Measurements from ENCODE around the gene CYP4F2. TPM values are rescaled to one million over a fixed set of nuclear protein-coding genes. Genes with fewer than 3 reads are reported as not detected.
"Not testable (repeated sequence)": the region's sequence is repeated elsewhere in the genome, so short reads cannot be mapped to it uniquely, and the experiment has no call there.

The CYP4F2 gene
- total RNA-seq, 4 donors from 2014 or later: not detected

DNA sequence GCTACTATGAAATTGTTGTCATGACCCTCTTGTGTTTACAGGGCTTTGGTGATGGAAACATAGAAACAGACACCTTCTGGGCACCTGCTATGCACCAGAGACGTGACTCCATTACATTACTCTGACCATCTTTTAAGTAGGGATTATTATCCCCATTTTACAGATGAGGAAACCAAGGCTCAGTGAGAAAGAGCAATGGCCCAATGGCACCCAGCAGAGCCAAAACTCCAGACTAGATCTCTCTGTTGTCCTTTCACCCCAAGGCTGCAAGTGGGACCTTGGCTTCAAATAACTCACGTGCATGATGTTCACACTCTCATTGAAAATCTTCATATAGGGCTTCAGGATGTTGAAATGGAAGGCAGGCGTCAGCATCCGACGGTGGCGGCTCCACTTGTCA is 5.9 kb downstream of the CYP4F2 start:
- TF ChIP-seq, protein P1, sequence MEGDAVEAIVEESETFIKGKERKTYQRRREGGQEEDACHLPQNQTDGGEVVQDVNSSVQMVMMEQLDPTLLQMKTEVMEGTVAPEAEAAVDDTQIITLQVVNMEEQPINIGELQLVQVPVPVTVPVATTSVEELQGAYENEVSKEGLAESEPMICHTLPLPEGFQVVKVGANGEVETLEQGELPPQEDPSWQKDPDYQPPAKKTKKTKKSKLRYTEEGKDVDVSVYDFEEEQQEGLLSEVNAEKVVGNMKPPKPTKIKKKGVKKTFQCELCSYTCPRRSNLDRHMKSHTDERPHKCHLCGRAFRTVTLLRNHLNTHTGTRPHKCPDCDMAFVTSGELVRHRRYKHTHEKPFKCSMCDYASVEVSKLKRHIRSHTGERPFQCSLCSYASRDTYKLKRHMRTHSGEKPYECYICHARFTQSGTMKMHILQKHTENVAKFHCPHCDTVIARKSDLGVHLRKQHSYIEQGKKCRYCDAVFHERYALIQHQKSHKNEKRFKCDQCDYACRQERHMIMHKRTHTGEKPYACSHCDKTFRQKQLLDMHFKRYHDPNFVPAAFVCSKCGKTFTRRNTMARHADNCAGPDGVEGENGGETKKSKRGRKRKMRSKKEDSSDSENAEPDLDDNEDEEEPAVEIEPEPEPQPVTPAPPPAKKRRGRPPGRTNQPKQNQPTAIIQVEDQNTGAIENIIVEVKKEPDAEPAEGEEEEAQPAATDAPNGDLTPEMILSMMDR (IDR thresholded peaks at IDR 0.05): no peak
- ATAC-seq (ENCODE audit: low FRiP score) (no peak), DNase-seq (ENCODE audit: low spot score) (no peak)

DNA sequence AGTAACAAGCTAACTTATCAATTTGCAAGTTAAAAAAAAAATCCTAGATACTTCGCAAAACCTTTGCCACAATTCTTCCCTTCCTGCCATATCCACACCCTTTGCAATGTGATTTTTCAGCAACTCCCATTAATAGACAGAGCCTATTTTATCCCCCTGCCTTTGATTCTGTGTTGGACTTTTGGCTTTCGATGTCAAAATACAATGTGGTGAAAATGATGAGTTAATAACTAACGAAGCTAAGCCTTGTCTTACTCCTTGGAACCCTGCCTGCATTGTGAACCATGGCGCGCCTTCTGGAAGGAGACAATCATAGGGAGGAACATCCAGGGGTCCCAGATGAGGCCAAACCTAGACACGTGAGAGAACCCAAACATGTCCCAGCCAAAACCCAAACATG is 6.4 kb downstream of the CYP4F2 start:
- no peak for DNase-seq (ENCODE audit: low spot score)

DNA sequence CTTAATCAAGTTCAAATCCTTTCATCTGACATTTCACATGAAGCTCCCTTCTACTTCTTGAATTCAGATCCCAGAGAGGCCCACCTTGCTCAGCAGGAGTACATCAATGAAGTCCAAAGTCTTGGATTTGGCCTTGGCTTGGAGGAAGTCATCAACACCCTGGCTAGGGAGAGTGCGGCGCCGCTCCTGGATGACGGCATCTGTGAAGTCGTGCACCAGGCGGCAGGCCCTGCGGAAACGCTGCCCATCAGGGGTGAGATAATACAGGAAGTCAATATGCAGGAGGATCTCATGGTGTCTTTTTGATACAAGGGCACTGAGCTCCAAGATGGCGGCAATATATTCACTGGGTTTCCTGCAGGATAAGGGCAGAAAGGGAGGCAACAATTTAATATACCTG is 8.5 kb downstream of the CYP4F2 start:
- DNase-seq (ENCODE audit: low spot score); ATAC-seq (ENCODE audit: low FRiP score): not testable (repeated sequence)

More for the DNA sequence above, 6.4 kb downstream of the CYP4F2 start:
- TF ChIP-seq, protein P1 (IDR thresholded peaks at IDR 0.05): no peak
- no peak for ATAC-seq (ENCODE audit: low FRiP score)

DNA sequence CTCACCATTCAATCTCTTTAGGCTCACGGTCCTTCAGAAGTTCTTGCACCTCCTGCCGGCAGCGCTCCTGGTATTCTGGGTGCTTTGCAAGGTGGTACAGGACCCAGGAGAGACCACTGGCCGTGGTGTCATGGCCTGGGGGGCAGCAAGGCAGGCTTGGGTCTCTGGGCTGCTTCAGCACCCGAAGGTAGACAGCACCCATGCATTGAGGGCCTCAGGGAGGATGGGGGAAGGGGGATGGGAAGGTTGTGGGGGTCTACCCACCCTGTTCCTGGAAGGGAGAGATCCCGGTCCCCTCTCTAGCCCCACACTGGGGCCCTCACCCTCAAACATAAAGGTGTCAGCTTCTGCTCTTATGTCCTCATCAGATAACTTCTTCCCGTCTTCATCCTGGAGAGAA is 12.0 kb downstream of the CYP4F2 start:
- ATAC-seq (ENCODE audit: low FRiP score) (no peak), DNase-seq (ENCODE audit: low spot score) (no peak)
- TF ChIP-seq, protein P1 (IDR thresholded peaks at IDR 0.05): no peak

DNA sequence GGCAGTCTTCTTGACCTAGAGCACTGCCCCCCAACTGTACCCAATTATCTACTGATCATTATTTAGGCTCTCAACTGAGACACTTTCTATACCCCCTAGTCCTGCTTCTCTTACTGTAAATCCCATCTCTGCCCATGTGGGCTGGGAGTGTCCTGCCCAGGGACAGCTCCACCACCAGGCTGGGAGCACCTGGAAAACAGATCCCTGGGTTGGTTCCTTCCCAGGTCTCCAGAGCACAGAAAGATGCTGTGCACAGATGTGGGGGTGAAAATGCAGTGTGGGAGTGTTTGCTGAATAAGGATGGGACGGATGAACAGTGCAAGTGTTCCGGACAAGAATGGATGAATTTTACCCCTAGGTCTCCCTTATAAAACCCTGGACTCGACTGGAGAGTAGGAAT is 12.7 kb downstream of the CYP4F2 start:
- no peak for DNase-seq (ENCODE audit: low spot score)
- TF ChIP-seq, protein P1 (IDR thresholded peaks at IDR 0.05): no peak
- no peak for ATAC-seq (ENCODE audit: low FRiP score)

DNA sequence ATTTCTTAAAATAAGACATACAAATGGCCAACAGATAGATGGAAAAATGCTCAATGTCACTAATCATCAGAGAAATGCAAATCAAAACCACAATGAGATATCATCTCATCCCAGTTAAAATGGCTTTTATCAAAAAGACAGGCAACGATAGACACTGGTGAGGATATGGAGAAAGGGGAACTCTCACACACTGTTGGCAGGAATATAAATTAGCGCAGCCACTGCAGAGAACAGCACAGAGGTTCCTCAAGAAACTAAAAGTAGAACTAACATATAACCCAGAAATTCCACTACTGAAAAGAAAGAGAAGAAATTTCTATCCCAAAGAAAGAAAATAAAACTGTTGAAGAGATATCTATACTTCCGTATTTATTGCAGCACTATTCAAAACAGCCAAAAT is 14.5 kb downstream of the CYP4F2 start:
- not testable (repeated sequence) for DNase-seq (ENCODE audit: low spot score); ATAC-seq (ENCODE audit: low FRiP score)

DNA sequence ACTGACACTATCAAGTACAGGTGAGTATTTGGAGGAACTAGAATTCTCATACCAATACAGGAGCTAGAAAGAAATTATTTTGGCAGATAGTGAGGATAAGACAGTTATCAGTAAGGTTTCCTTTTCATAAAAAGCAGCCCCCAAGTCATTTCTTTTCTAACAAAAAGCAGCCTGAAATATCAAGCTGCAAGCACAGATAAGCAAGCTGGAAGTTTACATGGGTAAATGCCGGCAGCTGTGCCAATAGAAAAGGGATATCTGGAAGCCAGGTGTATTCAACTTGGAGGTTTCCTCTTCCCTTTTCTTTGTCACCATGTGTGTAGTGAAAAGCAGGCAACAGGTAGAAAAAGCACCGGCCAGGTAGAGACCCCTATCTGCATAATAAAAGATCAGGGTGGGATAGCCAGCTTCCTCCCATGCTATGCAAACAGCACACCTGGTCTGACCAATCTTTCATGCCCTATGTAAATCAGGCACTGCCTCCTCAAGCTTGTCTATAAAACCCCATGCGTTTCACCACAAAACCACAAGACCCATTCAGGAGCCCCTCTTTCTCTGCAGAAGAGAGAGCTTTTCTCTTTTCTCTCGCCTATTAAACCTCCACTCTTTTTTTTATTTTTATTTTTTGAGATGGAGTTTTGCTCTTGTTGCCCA is 22.9 kb downstream of the CYP4F2 start:
- DNase-seq (ENCODE audit: low spot score): no peak
- ATAC-seq (ENCODE audit: low FRiP score): no peak
- TF ChIP-seq, protein P1 (IDR thresholded peaks at IDR 0.05): no peak

DNA sequence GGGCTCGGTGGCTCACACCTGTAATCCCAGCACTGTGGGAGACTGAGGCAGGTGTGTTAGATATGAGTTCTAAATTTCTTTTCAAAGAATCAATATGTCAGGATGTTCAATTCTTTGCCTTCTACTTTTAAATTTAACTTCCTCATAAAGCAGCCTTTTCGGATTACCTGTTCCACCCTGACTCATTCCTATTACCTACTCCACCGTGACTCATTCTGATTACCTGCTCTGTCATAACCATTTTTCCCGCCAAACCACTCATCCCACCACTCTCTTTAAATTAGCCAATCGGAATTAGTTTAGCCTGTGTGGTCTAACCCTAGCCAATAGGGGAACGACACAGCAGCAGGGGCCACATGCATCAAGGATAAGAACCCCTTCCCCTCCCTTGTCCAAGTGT is 24.1 kb downstream of the CYP4F2 start:
- not testable (repeated sequence) for ATAC-seq (ENCODE audit: low FRiP score); DNase-seq (ENCODE audit: low spot score)

DNA sequence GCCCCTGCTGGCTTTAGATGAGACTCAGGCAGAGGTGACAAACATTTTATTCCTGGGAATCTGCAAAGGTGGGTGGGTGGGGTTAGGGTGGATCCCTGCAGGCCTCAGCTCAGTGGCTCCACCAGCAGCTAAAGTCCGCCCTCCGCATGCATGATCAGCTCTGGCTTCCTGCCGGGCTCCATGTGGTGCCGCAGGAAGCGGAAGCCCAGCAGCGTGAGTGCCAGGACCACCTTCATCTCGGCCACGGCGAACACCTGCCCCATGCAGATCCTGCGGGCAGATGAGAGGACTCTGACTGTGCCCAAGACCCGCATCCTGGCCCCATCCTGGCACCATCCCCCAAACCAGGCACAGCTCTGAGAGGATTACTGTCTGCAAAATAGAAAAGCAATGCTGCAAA is 26.3 kb downstream of the CYP4F2 start:
- ATAC-seq (ENCODE audit: low FRiP score): no peak
- TF ChIP-seq, protein P1 (IDR thresholded peaks at IDR 0.05): no peak
- DNase-seq (ENCODE audit: low spot score): no peak
